Cardiac septum (tissue), 1 donor: ENCODE measurements around the gene ZNF780A. TPM values are rescaled to one million over a fixed set of nuclear protein-coding genes. Genes with fewer than 3 reads are reported as not detected.
"Not testable (repeated sequence)": the region's sequence is repeated elsewhere in the genome, so short reads cannot be mapped to it uniquely, and the experiment has no call there.

ENCODE experiments used
- DNase-seq: peaks from one replicate; pipeline ENCODE4 v3.0.0-alpha.2; 2020; ENCODE audit warnings: low spot score
- intact Hi-C: fragments of 100-400 bp; cut with DNase I; formaldehyde crosslinking; loops from one replicate; pipeline ENCODE4 v1.14.0; 2022
- total RNA-seq: library from RNA; stranded (reverse); fragmentation: NEBNext Ultra II Directional; extraction: Animal tissue kit (Norgen Biotek cat#: 25700); gene quantifications from one replicate; pipeline ENCODE4 v1.2.1, GENCODE V29; 2021
- donor health status: DM: no; HTN: no; CAD: no.

ZNF780A gene
- total RNA-seq, 1 donor from 2014 or later = 11.2 TPM

GRCh38 chr19:40089462-40089861, 1.3 kb downstream of the ZNF780A start:
- no peak for DNase-seq
- intact Hi-C loops = no loop called here

- no peak for DNase-seq
- intact Hi-C loops = no loop called here
Measured at GRCh38 chr19:40088299-40089047, 2.3 kb downstream of the ZNF780A start.

- no peak for DNase-seq
- intact Hi-C loops = no loop called here
Measured at GRCh38 chr19:40084948-40085347, 5.8 kb downstream of the ZNF780A start.

GRCh38 chr19:40081411-40081810, 9.3 kb downstream of the ZNF780A start:
- intact Hi-C loops = no loop called here

GRCh38 chr19:40080289-40080688, 10.5 kb downstream of the ZNF780A start:
- no peak for DNase-seq
- intact Hi-C loops = no loop called here

More at GRCh38 chr19:40081411-40081810, 9.3 kb downstream of the ZNF780A start:
- no peak for DNase-seq

- no peak for DNase-seq
- intact Hi-C loops = no loop called here
Measured at GRCh38 chr19:40078377-40078776, 12.4 kb downstream of the ZNF780A start.

GRCh38 chr19:40070058-40070457, 20.7 kb downstream of the ZNF780A start:
- DNase-seq = no peak
- intact Hi-C loops = no loop called here

- intact Hi-C loops = no loop called here
- DNase-seq = no peak
Measured at GRCh38 chr19:40059624-40060023, 31.1 kb downstream of the ZNF780A start.

- intact Hi-C loops = loop anchor here (2.0 kb wide), 1 partner anchor 34 kb away; the partner anchor contains the start of gene ZNF780A
- no peak for DNase-seq
Measured at GRCh38 chr19:40057166-40057565, 33.6 kb downstream of the ZNF780A start.

GRCh38 chr19:40056505-40056904, 34.2 kb downstream of the ZNF780A start:
- intact Hi-C loops = loop anchor here (2.0 kb wide), 1 partner anchor 34 kb away; the partner anchor contains the start of gene ZNF780A
- DNase-seq = no peak

- intact Hi-C loops = loop anchor here (2.0 kb wide), 1 partner anchor 35 kb away; the partner anchor contains the start of gene ZNF780A
Measured at GRCh38 chr19:40055832-40056504, 34.8 kb downstream of the ZNF780A start, which contains the start of gene ZNF780B. Gene ZNF780B, minus strand, starts transcription at chr19:40056231. Its CDS starts 5,899 bp downstream, at chr19:40050332.

GRCh38 chr19:40055049-40055448, 35.7 kb downstream of the ZNF780A start:
- intact Hi-C loops = no loop called here
- DNase-seq = no peak

More at GRCh38 chr19:40055832-40056504, 34.8 kb downstream of the ZNF780A start, which contains the start of gene ZNF780B:
- peak; percentile 89 for DNase-seq

GRCh38 chr19:40054632-40055031, 36.1 kb downstream of the ZNF780A start:
- intact Hi-C loops = no loop called here
- DNase-seq = no peak

GRCh38 chr19:40053491-40053890, 37.3 kb downstream of the ZNF780A start:
- intact Hi-C loops = no loop called here

GRCh38 chr19:40041718-40042117, 49.0 kb downstream of the ZNF780A start:
- intact Hi-C loops, DNase-seq: not testable (repeated sequence)

More at GRCh38 chr19:40053491-40053890, 37.3 kb downstream of the ZNF780A start:
- no peak for DNase-seq

- DNase-seq, intact Hi-C loops: not testable (repeated sequence)
Measured at GRCh38 chr19:40038047-40038446, 52.7 kb downstream of the ZNF780A start.

GRCh38 chr19:40035996-40036395, 54.7 kb downstream of the ZNF780A start:
- intact Hi-C loops = no loop called here
- no peak for DNase-seq

GRCh38 chr19:40033989-40034560, 56.7 kb downstream of the ZNF780A start:
- intact Hi-C loops = no loop called here
- DNase-seq = no peak

- DNase-seq = no peak
- intact Hi-C loops = no loop called here
Measured at GRCh38 chr19:40026597-40026970, 64.2 kb downstream of the ZNF780A start.

- no peak for DNase-seq
- intact Hi-C loops = no loop called here
Measured at GRCh38 chr19:40025938-40026596, 64.7 kb downstream of the ZNF780A start.
